Measurements from ENCODE around the gene MMD2.

Gene MMD2

DNA sequence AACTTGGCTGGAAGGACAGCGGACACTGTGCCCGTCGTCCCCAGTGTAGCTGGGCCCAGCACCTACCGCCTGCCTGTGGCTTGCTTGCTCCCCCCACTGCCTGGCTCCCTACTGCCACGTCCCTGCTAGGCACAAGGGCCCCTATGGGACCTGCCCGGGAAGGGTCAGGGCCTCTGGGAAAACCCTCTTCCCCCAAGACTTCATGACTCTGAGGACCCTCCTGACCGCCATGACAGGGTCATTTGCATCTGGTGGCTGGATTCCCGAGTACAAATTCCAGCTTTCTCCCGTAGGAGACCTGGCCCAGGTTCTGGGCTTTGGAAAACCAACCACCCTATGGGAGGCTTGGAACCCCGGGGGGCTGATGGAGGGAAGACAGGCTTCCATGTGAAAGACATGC is 1.4 kb upstream of the MMD2 start:
- Histone ChIP-seq H3K4me3 (ENCODE audit: insufficient read depth, low read length, poor library complexity, severe bottlenecking) (no peak overlapping the region), H3K9me3 (ENCODE audit: insufficient read depth, low read length) (no peaks in the 10 kb centered on the region)
- TF ChIP-seq, protein P1, sequence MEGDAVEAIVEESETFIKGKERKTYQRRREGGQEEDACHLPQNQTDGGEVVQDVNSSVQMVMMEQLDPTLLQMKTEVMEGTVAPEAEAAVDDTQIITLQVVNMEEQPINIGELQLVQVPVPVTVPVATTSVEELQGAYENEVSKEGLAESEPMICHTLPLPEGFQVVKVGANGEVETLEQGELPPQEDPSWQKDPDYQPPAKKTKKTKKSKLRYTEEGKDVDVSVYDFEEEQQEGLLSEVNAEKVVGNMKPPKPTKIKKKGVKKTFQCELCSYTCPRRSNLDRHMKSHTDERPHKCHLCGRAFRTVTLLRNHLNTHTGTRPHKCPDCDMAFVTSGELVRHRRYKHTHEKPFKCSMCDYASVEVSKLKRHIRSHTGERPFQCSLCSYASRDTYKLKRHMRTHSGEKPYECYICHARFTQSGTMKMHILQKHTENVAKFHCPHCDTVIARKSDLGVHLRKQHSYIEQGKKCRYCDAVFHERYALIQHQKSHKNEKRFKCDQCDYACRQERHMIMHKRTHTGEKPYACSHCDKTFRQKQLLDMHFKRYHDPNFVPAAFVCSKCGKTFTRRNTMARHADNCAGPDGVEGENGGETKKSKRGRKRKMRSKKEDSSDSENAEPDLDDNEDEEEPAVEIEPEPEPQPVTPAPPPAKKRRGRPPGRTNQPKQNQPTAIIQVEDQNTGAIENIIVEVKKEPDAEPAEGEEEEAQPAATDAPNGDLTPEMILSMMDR (IDR thresholded peaks at IDR 0.05; ENCODE audit: insufficient read depth, low read length, poor library complexity, severe bottlenecking), result no peak
- TF ChIP-seq EZH2phosphoT487 (conservative IDR thresholded peaks at IDR 0.05; ENCODE audit: low read length), result no peak

DNA sequence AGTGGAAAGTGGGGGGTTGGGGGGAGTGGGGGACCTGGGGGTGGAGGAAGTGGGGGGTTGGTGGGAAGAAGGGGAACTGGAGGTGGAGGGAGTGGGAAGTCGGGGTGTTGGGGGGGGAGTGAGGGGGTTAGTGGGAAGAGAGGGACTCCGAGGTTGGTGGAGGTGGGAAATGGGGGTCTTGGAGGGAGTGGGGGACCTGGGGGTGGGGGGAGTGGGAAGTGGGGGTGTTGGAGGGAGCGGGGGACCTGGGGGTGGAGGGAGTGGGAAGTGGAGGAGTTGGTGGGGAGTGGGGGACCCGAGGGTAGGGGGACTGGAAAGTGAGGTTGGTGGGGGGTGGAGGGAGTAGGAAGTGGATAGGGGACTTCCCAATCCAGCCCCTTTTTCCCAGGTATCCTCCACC is 906 bp upstream of the MMD2 start:
- TF ChIP-seq, protein P1 (IDR thresholded peaks at IDR 0.05; ENCODE audit: insufficient read depth, low read length, poor library complexity, severe bottlenecking), result no peak
- no peak for TF ChIP-seq EZH2phosphoT487 (conservative IDR thresholded peaks at IDR 0.05; ENCODE audit: low read length)
- no peak overlapping the region for H3K4me3 ChIP-seq (ENCODE audit: insufficient read depth, low read length, poor library complexity, severe bottlenecking)
- H3K27me3 ChIP-seq (ENCODE audit: low read length), result no peaks in the 10 kb centered on the region; the same call in 1 of the 2 replicates
- H3K9me3 ChIP-seq (ENCODE audit: insufficient read depth, low read length), result no peaks in the 10 kb centered on the region
- no peak overlapping the region for H3K27ac ChIP-seq (ENCODE audit: low read depth, low read length)
- no peak overlapping the region for H3K4me2 ChIP-seq (ENCODE audit: low read depth, low read length, poor library complexity, severe bottlenecking)
- no peak overlapping the region for H2AFZ ChIP-seq (ENCODE audit: low read depth, low read length, severe bottlenecking)
- no peaks in the 10 kb centered on the region for H3K79me2 ChIP-seq (ENCODE audit: insufficient read depth, low read length)
- no peaks in the 10 kb centered on the region for H3K9me2 ChIP-seq (replicated peaks; ENCODE audit: insufficient read depth, low read length)
- H3K36me3 ChIP-seq (ENCODE audit: low read length), result no peaks in the 10 kb centered on the region
- H3F3A ChIP-seq (ENCODE audit: insufficient read depth), result no peaks in the 10 kb centered on the region
- no peaks in the 10 kb centered on the region for H4K20me1 ChIP-seq (ENCODE audit: low read depth, low read length)
- no peak overlapping the region for H3K9ac ChIP-seq (ENCODE audit: low read length)

More for the DNA sequence above, 1.4 kb upstream of the MMD2 start:
- H3K27me3 ChIP-seq (ENCODE audit: low read length), result no peaks in the 10 kb centered on the region; the same call in 1 of the 2 replicates
- no peak overlapping the region for H3K9ac ChIP-seq (ENCODE audit: low read length)
- no peaks in the 10 kb centered on the region for H3F3A ChIP-seq (ENCODE audit: insufficient read depth)
- H3K79me2 ChIP-seq (ENCODE audit: insufficient read depth, low read length), result no peaks in the 10 kb centered on the region
- H3K36me3 ChIP-seq (ENCODE audit: low read length), result no peaks in the 10 kb centered on the region
- H3K9me2 ChIP-seq (replicated peaks; ENCODE audit: insufficient read depth, low read length), result no peaks in the 10 kb centered on the region
- H3K4me2 ChIP-seq (ENCODE audit: low read depth, low read length, poor library complexity, severe bottlenecking), result no peak overlapping the region
- no peak overlapping the region for H3K27ac ChIP-seq (ENCODE audit: low read depth, low read length)
- no peak overlapping the region for H2AFZ ChIP-seq (ENCODE audit: low read depth, low read length, severe bottlenecking)
- no peaks in the 10 kb centered on the region for H4K20me1 ChIP-seq (ENCODE audit: low read depth, low read length)

DNA sequence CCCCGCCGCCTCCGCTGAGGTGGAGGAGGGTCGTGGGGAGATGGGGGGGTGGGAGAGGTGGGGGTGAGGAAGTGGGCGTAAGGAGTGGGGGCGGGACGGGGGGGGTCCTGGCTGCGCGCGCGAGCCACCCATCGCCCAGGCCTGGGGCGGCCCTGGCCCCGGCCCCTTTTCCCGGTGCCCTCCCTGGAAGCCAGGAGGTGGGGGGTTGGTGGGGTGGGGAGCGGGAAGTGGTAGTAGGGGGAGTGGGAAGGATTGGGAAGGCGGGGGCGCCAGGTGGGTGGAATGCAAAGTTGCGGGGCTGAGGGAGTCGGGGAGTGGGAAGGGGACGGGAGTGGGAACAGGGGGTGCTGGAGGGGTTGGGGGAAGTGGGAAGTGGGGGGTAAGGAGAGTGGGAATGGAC is 319 bp upstream of the MMD2 start:
- no peak overlapping the region for H2AFZ ChIP-seq (ENCODE audit: low read depth, low read length, severe bottlenecking)
- no peaks in the 10 kb centered on the region for H3F3A ChIP-seq (ENCODE audit: insufficient read depth)
- no peak overlapping the region for H3K27ac ChIP-seq (ENCODE audit: low read depth, low read length)
- H3K4me3 ChIP-seq (ENCODE audit: insufficient read depth, low read length, poor library complexity, severe bottlenecking), result no peak overlapping the region
- no peaks in the 10 kb centered on the region for H4K20me1 ChIP-seq (ENCODE audit: low read depth, low read length)
- no peaks in the 10 kb centered on the region for H3K79me2 ChIP-seq (ENCODE audit: insufficient read depth, low read length)
- no peaks in the 10 kb centered on the region for H3K9me2 ChIP-seq (replicated peaks; ENCODE audit: insufficient read depth, low read length)
- no peak for TF ChIP-seq EZH2phosphoT487 (conservative IDR thresholded peaks at IDR 0.05; ENCODE audit: low read length)
- no peaks in the 10 kb centered on the region for H3K27me3 ChIP-seq (ENCODE audit: low read length)
- H3K9me3 ChIP-seq (ENCODE audit: insufficient read depth, low read length), result no peaks in the 10 kb centered on the region
- H3K4me2 ChIP-seq (ENCODE audit: low read depth, low read length, poor library complexity, severe bottlenecking), result no peak overlapping the region
- no peaks in the 10 kb centered on the region for H3K36me3 ChIP-seq (ENCODE audit: low read length)
- H3K9ac ChIP-seq (ENCODE audit: low read length), result no peak overlapping the region

DNA sequence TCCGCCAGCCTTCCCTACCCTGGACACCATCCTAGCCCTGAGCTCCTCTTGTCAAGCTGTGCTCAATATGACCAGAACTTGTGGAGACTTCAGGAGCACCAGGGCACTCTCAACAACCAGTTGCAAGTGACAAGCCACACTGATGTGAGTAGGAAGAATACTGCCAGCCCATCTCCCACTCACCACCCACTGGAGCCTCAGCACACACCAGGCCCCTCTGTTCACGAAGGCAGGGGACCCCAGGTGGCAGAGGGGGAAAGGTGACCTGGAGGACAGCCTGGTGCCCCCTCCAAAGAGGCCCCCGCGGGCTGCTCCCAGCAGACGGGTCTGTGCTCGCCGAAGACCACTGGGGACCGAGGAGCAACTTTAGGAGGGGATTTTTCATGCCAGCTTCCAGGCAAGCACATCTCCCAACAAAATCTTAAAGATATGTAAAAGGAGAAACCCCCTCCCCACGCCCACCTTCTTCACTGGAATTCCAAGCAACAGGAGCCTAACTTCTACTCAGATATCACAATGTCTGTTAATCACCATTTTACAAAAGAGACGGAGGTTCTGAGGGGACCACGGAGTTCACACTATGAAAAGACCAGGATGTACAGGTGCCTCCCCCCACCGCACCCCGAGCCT is 1.0 kb downstream of the MMD2 start:
- TF ChIP-seq, protein P1 (IDR thresholded peaks at IDR 0.05; ENCODE audit: insufficient read depth, low read length, poor library complexity, severe bottlenecking), result no peak
- TF ChIP-seq EZH2phosphoT487 (conservative IDR thresholded peaks at IDR 0.05; ENCODE audit: low read length), result no peak
- no peak overlapping the region for H3K9ac ChIP-seq (ENCODE audit: low read length)

More for the DNA sequence above, 1.0 kb downstream of the MMD2 start:
- Histone ChIP-seq H3K27me3 (ENCODE audit: low read length) (no peaks in the 10 kb centered on the region), H4K20me1 (ENCODE audit: low read depth, low read length) (no peaks in the 10 kb centered on the region), H3F3A (ENCODE audit: insufficient read depth) (no peaks in the 10 kb centered on the region), H3K36me3 (ENCODE audit: low read length) (no peaks in the 10 kb centered on the region), H3K27ac (ENCODE audit: low read depth, low read length) (no peak overlapping the region), H3K9me3 (ENCODE audit: insufficient read depth, low read length) (no peaks in the 10 kb centered on the region), H3K4me3 (ENCODE audit: insufficient read depth, low read length, poor library complexity, severe bottlenecking) (no peak overlapping the region), H3K9me2 (replicated peaks; ENCODE audit: insufficient read depth, low read length) (no peaks in the 10 kb centered on the region), H2AFZ (ENCODE audit: low read depth, low read length, severe bottlenecking) (no peak overlapping the region), H3K79me2 (ENCODE audit: insufficient read depth, low read length) (no peaks in the 10 kb centered on the region), H3K4me2 (ENCODE audit: low read depth, low read length, poor library complexity, severe bottlenecking) (no peak overlapping the region)
